Fibroblast of pulmonary artery (primary cell): ENCODE data around the gene PKDCC.

Source experiments
- DNase-seq: peaks from one replicate; pipeline ENCODE4 v3.0.0-alpha.2; 2010; ENCODE audit warnings: low read depth
- H3K4me3 ChIP-seq: replicated peaks from 2 replicates; pipeline ENCODE4 v1.5.1; 2011; ENCODE audit warnings: low read depth, mild to moderate bottlenecking, control low read depth, low read length, moderate library complexity
- TF ChIP-seq, protein P1 (sequence below): IDR thresholded peaks from 2 replicates; pipeline ENCODE4 v1.5.1; 2011; ENCODE audit warnings: mild to moderate bottlenecking, control low read depth, low read length, inconsistent platforms; ENCODE audit errors: missing control alignments

The PKDCC gene

DNA sequence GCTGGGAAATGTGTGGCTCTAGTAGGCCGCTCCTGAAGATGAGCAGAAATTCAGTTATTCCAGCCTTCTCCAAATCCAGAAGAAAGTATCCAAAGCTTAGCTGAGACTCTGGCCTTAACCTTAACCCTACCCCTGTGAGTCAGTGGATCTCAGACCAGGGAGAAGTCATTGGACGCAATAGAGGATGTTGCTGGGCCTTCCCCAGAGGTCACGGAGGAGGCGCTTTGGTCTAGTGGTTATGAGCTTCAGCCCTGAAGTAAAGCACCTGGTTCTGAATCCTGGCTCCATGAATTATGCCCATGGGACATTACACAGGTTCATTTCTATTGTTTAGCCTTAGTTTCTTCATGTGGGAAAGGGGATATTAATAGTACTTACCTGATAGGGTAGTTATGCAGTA lies 24.0 kb downstream of the PKDCC start:
- no peak overlapping the region for H3K4me3 ChIP-seq
- no peak for DNase-seq
- TF ChIP-seq, protein P1, sequence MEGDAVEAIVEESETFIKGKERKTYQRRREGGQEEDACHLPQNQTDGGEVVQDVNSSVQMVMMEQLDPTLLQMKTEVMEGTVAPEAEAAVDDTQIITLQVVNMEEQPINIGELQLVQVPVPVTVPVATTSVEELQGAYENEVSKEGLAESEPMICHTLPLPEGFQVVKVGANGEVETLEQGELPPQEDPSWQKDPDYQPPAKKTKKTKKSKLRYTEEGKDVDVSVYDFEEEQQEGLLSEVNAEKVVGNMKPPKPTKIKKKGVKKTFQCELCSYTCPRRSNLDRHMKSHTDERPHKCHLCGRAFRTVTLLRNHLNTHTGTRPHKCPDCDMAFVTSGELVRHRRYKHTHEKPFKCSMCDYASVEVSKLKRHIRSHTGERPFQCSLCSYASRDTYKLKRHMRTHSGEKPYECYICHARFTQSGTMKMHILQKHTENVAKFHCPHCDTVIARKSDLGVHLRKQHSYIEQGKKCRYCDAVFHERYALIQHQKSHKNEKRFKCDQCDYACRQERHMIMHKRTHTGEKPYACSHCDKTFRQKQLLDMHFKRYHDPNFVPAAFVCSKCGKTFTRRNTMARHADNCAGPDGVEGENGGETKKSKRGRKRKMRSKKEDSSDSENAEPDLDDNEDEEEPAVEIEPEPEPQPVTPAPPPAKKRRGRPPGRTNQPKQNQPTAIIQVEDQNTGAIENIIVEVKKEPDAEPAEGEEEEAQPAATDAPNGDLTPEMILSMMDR: no peak

DNA sequence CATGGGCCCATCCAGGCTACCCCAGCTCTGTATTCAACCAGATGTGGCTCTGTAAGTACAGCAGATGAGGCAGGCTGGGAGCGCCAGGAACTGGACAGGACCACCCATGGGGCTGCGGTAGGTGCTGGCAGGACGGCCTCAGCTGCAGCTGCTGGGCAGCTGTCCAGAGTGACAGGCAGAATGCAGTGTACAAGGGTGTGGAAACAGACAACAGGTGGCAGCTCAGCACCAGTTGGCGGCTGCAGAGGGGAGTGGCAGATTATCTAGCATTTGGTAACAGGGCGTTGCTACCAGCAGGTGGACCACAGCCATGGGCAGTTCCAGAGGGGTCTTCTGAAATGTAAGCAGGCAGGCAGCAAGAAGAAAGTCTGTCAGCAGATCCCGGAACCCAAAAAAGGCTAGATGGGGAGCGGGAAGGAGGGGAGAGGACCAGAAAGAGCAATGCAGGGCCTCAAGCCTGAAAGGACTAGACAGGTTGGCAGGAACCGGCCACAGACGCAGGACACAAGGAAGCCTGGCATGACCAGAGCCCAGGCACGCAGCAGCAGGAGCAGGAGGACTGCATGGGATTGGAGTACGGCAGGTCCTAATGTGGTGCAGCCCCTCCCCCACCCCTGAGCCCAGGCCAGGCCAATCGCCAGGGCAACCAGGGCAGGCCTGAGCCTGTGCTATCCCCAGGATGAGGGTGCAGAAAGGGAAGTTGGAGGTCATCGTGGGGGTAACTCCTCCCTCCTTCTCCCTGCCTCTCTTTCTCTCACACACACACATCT lies 24.7 kb downstream of the PKDCC start:
- no peak for DNase-seq
- no peak overlapping the region for H3K4me3 ChIP-seq
- TF ChIP-seq, protein P1: no peak

DNA sequence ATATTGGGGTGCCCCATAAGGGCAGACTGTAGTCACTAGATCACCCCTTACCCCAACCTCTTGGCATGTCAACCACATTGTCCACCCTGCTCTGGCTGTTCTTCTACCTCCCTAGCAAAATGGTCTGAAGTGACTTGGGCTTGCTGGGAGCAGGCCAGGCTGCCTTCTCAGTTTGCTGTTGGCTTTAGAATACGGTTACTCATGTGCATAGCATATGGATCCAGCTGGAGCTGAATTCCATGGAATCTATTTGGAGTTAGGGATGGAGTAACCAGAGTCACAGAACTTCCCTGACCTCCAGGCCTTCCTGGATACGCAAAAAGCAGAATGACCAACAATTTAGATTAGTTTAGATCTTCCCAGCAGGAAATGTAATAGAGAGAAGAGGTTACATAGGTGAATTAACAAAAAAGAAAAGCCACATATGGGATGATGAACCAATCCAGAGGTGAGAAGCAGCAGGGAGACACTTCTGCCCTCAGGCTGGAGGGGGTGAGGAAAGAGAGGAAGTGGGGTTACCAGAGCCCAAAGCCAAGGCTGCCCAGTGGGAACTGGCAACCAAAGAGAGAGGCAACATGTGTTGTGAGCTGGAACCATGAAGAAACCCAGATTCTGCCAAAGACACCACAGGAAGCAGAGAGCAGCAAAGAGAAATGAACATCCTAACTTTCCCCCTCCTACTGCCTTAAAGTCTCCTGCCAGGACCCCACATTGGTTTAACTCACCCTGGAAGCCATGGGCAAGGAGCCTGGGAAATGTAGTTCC lies 26.1 kb downstream of the PKDCC start:
- TF ChIP-seq, protein P1: no peak
- no peak overlapping the region for H3K4me3 ChIP-seq
- DNase-seq: peak; percentile 37

DNA sequence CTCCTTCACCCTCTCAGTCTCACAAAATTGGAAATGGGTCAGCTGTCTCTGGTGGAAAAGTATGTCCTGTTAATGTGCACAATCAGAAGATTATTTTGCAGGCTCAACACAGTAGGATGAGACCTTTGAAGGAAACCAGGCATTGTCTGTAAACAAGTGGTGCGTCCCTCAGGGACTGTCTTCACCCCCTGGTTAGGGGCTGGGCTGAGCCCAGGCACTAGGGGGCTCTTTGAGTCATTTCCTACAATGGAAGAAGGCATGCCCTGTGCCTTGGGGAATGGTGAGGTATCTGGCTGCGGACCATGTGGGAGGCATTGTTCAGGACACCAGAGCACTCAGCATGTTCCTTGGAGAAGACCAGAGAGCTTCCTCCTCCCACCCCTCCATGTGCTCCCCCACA lies 26.8 kb downstream of the PKDCC start:
- DNase-seq: no peak
- H3K4me3 ChIP-seq: no peak overlapping the region
- TF ChIP-seq, protein P1: peak; percentile 5

DNA sequence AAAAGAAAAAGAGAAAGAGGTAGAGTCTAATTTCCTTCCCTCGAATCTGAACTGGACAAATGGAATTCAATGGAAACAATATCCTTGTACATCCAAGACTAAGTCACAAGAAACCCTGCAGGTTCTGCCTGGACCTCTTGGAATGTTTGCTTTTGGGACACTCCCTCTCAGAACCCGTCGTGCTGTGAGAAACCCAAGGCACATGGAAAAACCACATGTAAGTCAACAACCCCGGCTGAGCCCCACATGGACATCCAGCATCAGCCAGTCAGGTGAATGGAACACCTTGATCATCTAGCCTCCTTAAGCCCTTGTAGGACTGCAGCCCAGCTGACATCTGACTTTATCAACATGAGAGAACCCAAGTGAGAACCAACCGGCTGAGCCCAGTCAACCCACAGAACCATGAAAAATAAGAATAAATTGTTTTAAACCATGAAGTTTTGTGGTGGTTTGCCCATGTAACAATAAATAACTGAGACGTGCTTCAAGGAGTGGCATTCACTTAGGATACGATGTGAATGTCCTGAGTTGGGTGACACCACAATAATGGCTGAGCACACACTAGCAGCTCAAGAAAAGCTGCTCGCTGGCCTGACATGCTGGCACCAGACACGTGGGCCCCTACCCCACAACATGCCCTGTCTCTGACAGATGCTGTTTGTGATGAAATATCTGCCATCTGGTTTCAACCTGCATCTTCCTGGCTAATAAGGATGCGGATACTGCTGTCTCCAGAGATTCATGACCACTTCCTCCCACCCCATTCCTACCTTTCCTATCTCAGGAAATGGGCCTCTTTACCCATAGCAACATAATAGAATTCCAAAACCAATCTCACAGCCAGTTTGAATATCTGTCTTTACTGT lies 28.8 kb downstream of the PKDCC start:
- DNase-seq: no peak
- TF ChIP-seq, protein P1: no peak
- H3K4me3 ChIP-seq: no peak overlapping the region

DNA sequence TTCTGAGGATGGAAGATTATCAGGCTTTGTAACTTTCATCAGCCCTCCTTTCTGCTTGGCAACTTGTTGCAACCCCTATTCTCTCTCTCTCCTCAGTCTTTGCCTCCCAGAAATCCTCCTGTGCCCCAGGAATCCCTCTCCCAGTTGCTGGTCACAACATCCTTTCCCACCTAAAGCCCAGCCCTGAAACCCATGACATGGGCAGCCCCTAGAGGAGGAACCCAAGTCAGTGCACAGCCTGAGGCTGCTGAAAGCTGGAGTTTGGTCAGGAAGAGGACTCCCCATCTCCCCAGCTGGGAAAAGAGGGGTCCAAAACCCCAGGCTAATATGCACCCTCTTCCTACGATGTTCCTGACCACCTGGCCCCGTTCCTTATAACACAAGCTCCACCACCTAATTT lies 29.5 kb downstream of the PKDCC start:
- H3K4me3 ChIP-seq: no peak overlapping the region
- TF ChIP-seq, protein P1: peak; percentile 37
- no peak for DNase-seq
